Measurements from ENCODE around the gene WHRN. TPM values are rescaled to one million over a fixed set of nuclear protein-coding genes. Genes with fewer than 3 reads are reported as not detected.

WHRN gene
- total and polyA plus RNA-seq, 2 donors (not counting 1 experiment from before 2014, with no cell fraction given), result 19.4 to 95.7 TPM

DNA sequence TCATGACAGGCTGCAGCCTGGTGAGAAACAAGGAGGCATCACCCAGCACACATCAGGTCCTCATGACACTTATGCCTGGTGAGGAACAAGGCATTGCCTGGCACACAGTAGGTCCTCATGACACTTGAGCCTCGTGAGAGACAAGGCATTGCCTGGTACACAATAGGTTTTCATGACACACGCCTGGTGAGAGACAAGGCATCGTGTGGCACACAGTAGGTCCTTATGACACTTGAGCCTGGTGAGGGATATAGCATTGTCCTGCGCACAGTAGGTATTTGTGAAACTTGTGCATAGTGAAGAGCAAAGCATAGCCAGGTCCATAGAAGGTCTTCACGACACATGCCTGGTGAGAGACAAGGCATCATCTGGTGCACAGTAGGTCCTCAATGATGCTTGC, 23.5 kb downstream of the WHRN start:
- Mint-ChIP-seq H3K27me3 (peaks cover 4% of the 10 kb centered on the region), H3K4me3 (no peak overlapping the region), H3K27ac (no peak overlapping the region), H3K4me1 (peaks cover 27% of the 10 kb centered on the region), H3K9me3 (ENCODE audit: insufficient read depth) (no peaks in the 10 kb centered on the region)
- Histone ChIP-seq H3K79me2 (ENCODE audit: control insufficient read depth, insufficient read depth, low read length) (no peaks in the 10 kb centered on the region), H3K36me3 (replicated peaks in 1 of 2; ENCODE audit: control extremely low read depth in 1 of 2, control insufficient read depth in 1 of 2, extremely low read depth in 1 of 2, insufficient read depth in 2 of 2, low read length in 1 of 2) (no peaks in the 10 kb centered on the region), H3K27me3 (replicated peaks in 1 of 4; ENCODE audit: control extremely low read depth in 1 of 4, control insufficient read depth in 3 of 4, insufficient read depth in 4 of 4, low read length in 3 of 4) (peaks cover 0 to 13% (median under 1%) of the 10 kb centered on the region in 4 experiments), H3K4me1 (ENCODE audit: control insufficient read depth in 2 of 2, insufficient read depth in 2 of 2, low read length in 2 of 2) (peaks cover 7% of the 10 kb centered on the region in 2 donors), H2AFZ (ENCODE audit: insufficient read depth, low read depth, low read length, poor library complexity, severe bottlenecking) (no peak overlapping the region), H3K4me3 (ENCODE audit: control extremely low read depth in 1 of 5, extremely low read depth in 1 of 5, insufficient read depth in 1 of 5, low read depth in 2 of 5, low read length in 4 of 5) (no peak overlapping the region), H3K9ac (ENCODE audit: low read length) (no peak overlapping the region), H3K27ac (ENCODE audit: low read length in 2 of 2) (no peak overlapping the region), H3K9me3 (ENCODE audit: control extremely low read depth in 1 of 3, control insufficient read depth in 2 of 3, insufficient read depth in 1 of 3, low read length in 2 of 3) (no peaks in the 10 kb centered on the region), H4K20me1 (ENCODE audit: control insufficient read depth, insufficient read depth, low read length, poor library complexity, severe bottlenecking) (no peaks in the 10 kb centered on the region), H3K4me2 (replicated peaks; ENCODE audit: low read depth, low read length, poor library complexity, severe bottlenecking) (no peak overlapping the region)
- intact Hi-C loops (cut with micrococcal nuclease), result no loop called here
- no peak for DNase-seq
- TF ChIP-seq, protein P1, sequence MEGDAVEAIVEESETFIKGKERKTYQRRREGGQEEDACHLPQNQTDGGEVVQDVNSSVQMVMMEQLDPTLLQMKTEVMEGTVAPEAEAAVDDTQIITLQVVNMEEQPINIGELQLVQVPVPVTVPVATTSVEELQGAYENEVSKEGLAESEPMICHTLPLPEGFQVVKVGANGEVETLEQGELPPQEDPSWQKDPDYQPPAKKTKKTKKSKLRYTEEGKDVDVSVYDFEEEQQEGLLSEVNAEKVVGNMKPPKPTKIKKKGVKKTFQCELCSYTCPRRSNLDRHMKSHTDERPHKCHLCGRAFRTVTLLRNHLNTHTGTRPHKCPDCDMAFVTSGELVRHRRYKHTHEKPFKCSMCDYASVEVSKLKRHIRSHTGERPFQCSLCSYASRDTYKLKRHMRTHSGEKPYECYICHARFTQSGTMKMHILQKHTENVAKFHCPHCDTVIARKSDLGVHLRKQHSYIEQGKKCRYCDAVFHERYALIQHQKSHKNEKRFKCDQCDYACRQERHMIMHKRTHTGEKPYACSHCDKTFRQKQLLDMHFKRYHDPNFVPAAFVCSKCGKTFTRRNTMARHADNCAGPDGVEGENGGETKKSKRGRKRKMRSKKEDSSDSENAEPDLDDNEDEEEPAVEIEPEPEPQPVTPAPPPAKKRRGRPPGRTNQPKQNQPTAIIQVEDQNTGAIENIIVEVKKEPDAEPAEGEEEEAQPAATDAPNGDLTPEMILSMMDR (IDR thresholded peaks at IDR 0.05), result no peak
- TF ChIP-seq EZH2 (IDR thresholded peaks at IDR 0.05; ENCODE audit: borderline replicate concordance, insufficient read depth, low read depth, low read length, poor library complexity, severe bottlenecking), result no peak
- CTCF ChIA-PET, result no interaction called here
- ATAC-seq (ENCODE audit: low read depth), result no peak
- 93% methylated on average over 5 of the region's 5 CpGs for WGBS (ENCODE audit: insufficient coverage)
- POLR2A ChIA-PET, result no interaction called here

DNA sequence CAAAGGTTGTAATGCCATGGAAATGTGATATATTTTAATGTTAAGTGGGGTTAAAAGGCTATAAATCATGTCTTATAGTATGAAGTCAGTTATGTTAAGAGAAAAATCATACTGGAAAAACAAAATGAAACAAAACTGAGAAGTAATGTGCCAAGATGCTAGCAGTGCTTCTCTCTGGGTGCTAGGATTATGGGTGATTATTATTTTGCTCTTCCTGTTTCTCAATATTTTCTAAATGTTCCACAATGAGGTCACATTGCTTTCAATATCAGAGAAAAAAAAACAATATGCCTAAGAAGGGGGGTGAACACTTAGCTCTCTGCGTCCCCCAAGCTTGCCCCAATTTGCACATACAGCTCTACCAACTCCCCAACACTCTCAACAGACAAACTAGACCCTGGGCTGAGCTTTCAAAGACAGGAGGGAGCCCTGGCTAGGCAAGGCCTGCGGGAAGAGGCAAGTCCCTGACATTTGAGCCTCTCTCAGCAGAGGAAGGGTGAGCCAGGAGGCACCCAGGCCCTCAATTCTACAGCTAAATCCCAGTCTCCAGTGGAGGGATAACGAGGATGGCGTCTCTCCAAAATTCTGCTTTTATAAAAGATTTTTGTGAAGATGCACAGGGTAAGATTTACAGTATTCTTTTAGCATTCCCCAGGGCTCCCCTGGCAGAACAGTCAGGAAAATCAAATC, 24.4 kb downstream of the WHRN start:
- H3K27ac Mint-ChIP-seq, result no peak overlapping the region
- no peak overlapping the region for H3K4me3 ChIP-seq (ENCODE audit: control extremely low read depth in 1 of 5, extremely low read depth in 1 of 5, insufficient read depth in 1 of 5, low read depth in 2 of 5, low read length in 4 of 5)

More for the DNA sequence above, 24.4 kb downstream of the WHRN start:
- Mint-ChIP-seq H3K4me1 (peaks cover 26% of the 10 kb centered on the region), H3K27me3 (peaks cover 4% of the 10 kb centered on the region), H3K4me3 (no peak overlapping the region), H3K9me3 (ENCODE audit: insufficient read depth) (no peaks in the 10 kb centered on the region)
- Histone ChIP-seq H3K36me3 (replicated peaks in 1 of 2; ENCODE audit: control extremely low read depth in 1 of 2, control insufficient read depth in 1 of 2, extremely low read depth in 1 of 2, insufficient read depth in 2 of 2, low read length in 1 of 2) (no peaks in the 10 kb centered on the region), H4K20me1 (ENCODE audit: control insufficient read depth, insufficient read depth, low read length, poor library complexity, severe bottlenecking) (no peaks in the 10 kb centered on the region), H3K79me2 (ENCODE audit: control insufficient read depth, insufficient read depth, low read length) (no peaks in the 10 kb centered on the region), H3K27ac (ENCODE audit: low read length in 2 of 2) (no peak overlapping the region), H3K4me1 (ENCODE audit: control insufficient read depth in 2 of 2, insufficient read depth in 2 of 2, low read length in 2 of 2) (peaks cover 7 to 12% of the 10 kb centered on the region in 2 donors), H3K4me2 (replicated peaks; ENCODE audit: low read depth, low read length, poor library complexity, severe bottlenecking) (no peak overlapping the region), H3K27me3 (replicated peaks in 1 of 4; ENCODE audit: control extremely low read depth in 1 of 4, control insufficient read depth in 3 of 4, insufficient read depth in 4 of 4, low read length in 3 of 4) (peaks cover 0 to 13% (median 1%) of the 10 kb centered on the region in 4 experiments), H3K9me3 (ENCODE audit: control extremely low read depth in 1 of 3, control insufficient read depth in 2 of 3, insufficient read depth in 1 of 3, low read length in 2 of 3) (no peaks in the 10 kb centered on the region), H2AFZ (ENCODE audit: insufficient read depth, low read depth, low read length, poor library complexity, severe bottlenecking) (no peak overlapping the region), H3K9ac (ENCODE audit: low read length) (no peak overlapping the region)
- no peak for TF ChIP-seq EZH2 (IDR thresholded peaks at IDR 0.05; ENCODE audit: borderline replicate concordance, insufficient read depth, low read depth, low read length, poor library complexity, severe bottlenecking)
- TF ChIP-seq, protein P1 (IDR thresholded peaks at IDR 0.05), result no peak
- 100% methylated on average over 1 of the region's 4 CpGs for WGBS (ENCODE audit: insufficient coverage)
- intact Hi-C loops (cut with micrococcal nuclease), result no loop called here
- ATAC-seq (ENCODE audit: low read depth) (no peak), DNase-seq (no peak)
- POLR2A ChIA-PET, result no interaction called here
- CTCF ChIA-PET, result interaction anchor here (1.0 to 1.2 kb wide), 3 partner anchors 75 to 173 kb away, joined by 3 to 5 read pairs (median 3); no protein-coding TSS in a partner anchor
